GM12878 (cell line): ENCODE data around the gene VDR. TPM values are rescaled to one million over a fixed set of nuclear protein-coding genes. Genes with fewer than 3 reads are reported as not detected.

Source experiments
- ATAC-seq: fragments of 200-7000 bp; cut with Tn5 transposase; 3 replicates; pipeline ENCODE4 v1.9.1; 2020; ENCODE audit warnings: mild to moderate bottlenecking, moderate library complexity
- BruUV-seq: library from RNA; stranded (reverse); fragments of 400-500 nt; replicated peaks from 2 replicates; lab custom pipeline; 2021; lab: Mats Ljungman, UMichigan
- CTCF ChIA-PET: fragments of 300-600 bp; sonication (Branson Sonifier 250); formaldehyde crosslinking; extraction: SDS; loops from one replicate; lab custom pipeline; 2021; ENCODE audit warnings: inconsistent platforms; lab: Yijun Ruan, JAX
- POLR2A ChIA-PET: fragments of 350-600 bp; formaldehyde crosslinking; extraction: SDS; loops from one replicate; lab custom pipeline; 2021; ENCODE audit warnings: inconsistent platforms; lab: Charles Lee
- RAD21 ChIA-PET: fragments of 300-600 bp; sonication (Branson Sonifier 250); formaldehyde crosslinking; loops from one replicate; lab custom pipeline; 2023; ENCODE audit warnings: antibody characterized with exemption; ENCODE audit not compliant: unreplicated experiment; lab: Charles Lee
- SMC1A ChIA-PET: fragments of 300-600 bp; sonication (Branson Sonifier 250); formaldehyde crosslinking; loops from one replicate; lab custom pipeline; 2023; ENCODE audit not compliant: unreplicated experiment, uncharacterized antibody; lab: Charles Lee
- DNase-seq: peaks from one replicate; pipeline ENCODE4 v3.0.0-alpha.2; 2011; ENCODE audit warnings: low read depth, low spot score
- FAIRE-seq: peaks from 3 replicates; lab custom pipeline; 2011; peaks lifted over from hg19 to GRCh38; lab: Jason Lieb, UNC
- H2AFZ ChIP-seq: 2 replicates; pipeline ENCODE4 v1.6.0; 2011; ENCODE audit warnings: low read depth, low read length, control low read depth; ENCODE audit not compliant: control insufficient read depth
- H3K27ac ChIP-seq: 2 replicates; pipeline ENCODE4 v1.5.1; 2011; ENCODE audit warnings: control low read depth; ENCODE audit not compliant: control insufficient read depth, insufficient read depth
- H3K27me3 ChIP-seq, 2 experiments: replicated peaks in 1 of 2; 2 replicates each; pipeline versions ENCODE4 v1.6.0 to v1.6.1; 2011; ENCODE audit warnings: low read length in 1 of 2; ENCODE audit not compliant: control insufficient read depth in 2 of 2, insufficient read depth in 2 of 2
- H3K36me3 ChIP-seq, 2 experiments: 2 replicates each; pipeline ENCODE4 v1.5.1; 2011; ENCODE audit warnings: low read length in 1 of 2; ENCODE audit not compliant: control insufficient read depth in 2 of 2, insufficient read depth in 2 of 2
- H3K4me1 ChIP-seq: 2 replicates; pipeline ENCODE4 v1.6.1; 2011; ENCODE audit warnings: mild to moderate bottlenecking, low read length, moderate library complexity, mixed read lengths; ENCODE audit not compliant: control insufficient read depth, insufficient read depth
- H3K4me2 ChIP-seq: 2 replicates; pipeline ENCODE4 v1.6.0; 2011; ENCODE audit warnings: control low read depth; ENCODE audit not compliant: control insufficient read depth, insufficient read depth
- H3K4me3 ChIP-seq: fragments of 200-600 bp; sonication (generic); 2 replicates; pipeline ENCODE4 v1.5.1; 2016
- H3K79me2 ChIP-seq: 2 replicates; pipeline ENCODE4 v1.6.0; 2011; ENCODE audit warnings: low read length; ENCODE audit not compliant: control insufficient read depth, insufficient read depth
- H3K9ac ChIP-seq: 2 replicates; pipeline ENCODE4 v1.8.0; 2011; ENCODE audit warnings: low read length, control low read depth, mixed read lengths; ENCODE audit not compliant: control insufficient read depth, insufficient read depth
- H3K9me3 ChIP-seq: replicated peaks from 3 replicates; pipeline ENCODE4 v1.5.1; 2011; ENCODE audit warnings: mild to moderate bottlenecking, low read length; ENCODE audit not compliant: control insufficient read depth, insufficient read depth
- H4K20me1 ChIP-seq: 2 replicates; pipeline ENCODE4 v1.6.0; 2011; ENCODE audit not compliant: control insufficient read depth, insufficient read depth
- BHLHE40 ChIP-seq, 2 experiments: fragments of 450-650 bp in 1 of 2; IDR thresholded peaks; 2 replicates each; pipeline ENCODE4 v1.6.1; 2011 to 2017; ENCODE audit warnings: low read depth in 2 of 2, borderline replicate concordance in 1 of 2, improper control_type of control experiment in 1 of 2, low read length in 1 of 2, mild to moderate bottlenecking in 1 of 2
- CHD1 ChIP-seq: IDR thresholded peaks from 2 replicates; pipeline ENCODE4 v1.6.1; 2012; ENCODE audit warnings: low read depth, low read length, improper control_type of control experiment
- CHD2 ChIP-seq: IDR thresholded peaks from 2 replicates; pipeline ENCODE4 v1.6.1; 2011; ENCODE audit warnings: low read depth, low read length, improper control_type of control experiment, borderline replicate concordance
- DPF2 ChIP-seq: fragments of 450-650 bp; IDR thresholded peaks from 2 replicates; pipeline ENCODE4 v1.6.1; 2017; ENCODE audit warnings: mild to moderate bottlenecking
- EP300 ChIP-seq, 2 experiments: fragments of 150-350 bp in 1 of 2; IDR thresholded peaks; 2 replicates each; pipeline ENCODE4 v1.6.1; 2011 to 2012; ENCODE audit warnings: low read depth in 2 of 2, low read length in 2 of 2, borderline replicate concordance in 1 of 2, improper control_type of control experiment in 1 of 2, inconsistent platforms in 1 of 2; ENCODE audit not compliant: control insufficient read depth in 1 of 2
- HDAC2 ChIP-seq: fragments of 200-600 bp; sonication (generic); IDR thresholded peaks from 2 replicates; pipeline ENCODE4 v1.6.1; 2017
- SIX5 ChIP-seq: IDR thresholded peaks from 2 replicates; pipeline ENCODE4 v1.6.1; 2011; ENCODE audit warnings: mild to moderate bottlenecking, low read depth, low read length, moderate library complexity; ENCODE audit not compliant: severe bottlenecking
- STAT1 ChIP-seq: fragments of 450-650 bp; conservative IDR thresholded peaks from 2 replicates; pipeline ENCODE4 v1.6.1; 2014; ENCODE audit warnings: antibody characterized with exemption, mild to moderate bottlenecking
- SUPT20H ChIP-seq: IDR thresholded peaks from 2 replicates; pipeline ENCODE4 v1.6.1; 2011; ENCODE audit warnings: low read depth, mild to moderate bottlenecking, low read length, moderate library complexity, borderline replicate concordance; ENCODE audit not compliant: control insufficient read depth
- TBL1XR1 ChIP-seq: IDR thresholded peaks from 2 replicates; pipeline ENCODE4 v1.6.1; 2012; ENCODE audit warnings: low read depth, low read length, improper control_type of control experiment
- WGBS: methylation state at CpG from one replicate; pipeline ENCODE4 v1.1.6; 2016; ENCODE audit warnings: low lambda C conversion rate; ENCODE audit not compliant: insufficient replicate concordance, insufficient coverage; ENCODE audit errors: missing lambda C conversion rate; 5-methylcytosine and 5-hydroxymethylcytosine counted together
- in situ Hi-C: fragments of 300-500 bp; cut with MboI; formaldehyde crosslinking; loops from 9 replicates; pipeline ENCODE4 v1.14.3; 2018; ENCODE audit warnings: mixed read lengths
- intact Hi-C: fragments of 100-400 bp; cut with micrococcal nuclease; formaldehyde crosslinking; loops from one replicate; pipeline ENCODE4 v1.14.2; 2022; ENCODE audit not compliant: unreplicated experiment
- polyA plus RNA-seq, 11 experiments: library from polyadenylated mRNA; depleted of rRNA in 4 of 11; unstranded in 6 of 11; stranded (reverse) in 5 of 11; fragments of >200 nt; fragmentation: Nextera tagmentation in 4 of 11; fragmentation: Illumina TruSeq in 1 of 11; extraction: Ambion mirVana in 4 of 11; extraction: Trizol in 1 of 11; gene quantifications; 1 replicate in 1 of 11; 2 replicates in 10 of 11; pipeline versions ENCODE4 v1.2.1 to v1.2.3, GENCODE V29; 2011 to 2016; ENCODE audit warnings: inconsistent platforms in 2 of 11, missing spikeins in 2 of 11, low read depth in 1 of 11
- total RNA-seq, 4 experiments: library from RNA; depleted of rRNA in 3 of 4; stranded (reverse); fragments of >200 nt in 3 of 4; fragmentation: Illumina TruSeq in 1 of 4; extraction: Trizol in 1 of 4; gene quantifications; 2 replicates each; pipeline versions ENCODE4 v1.2.1 to v1.2.3, GENCODE V29; 2013 to 2021
- TF ChIP-seq, protein P1 (sequence below): fragments of 450-650 bp; IDR thresholded peaks from 2 replicates; pipeline ENCODE4 v1.6.1; 2017; ENCODE audit warnings: mild to moderate bottlenecking, moderate library complexity
- TF ChIP-seq, protein P2 (sequence below): fragments of 450-650 bp; IDR thresholded peaks from 2 replicates; pipeline ENCODE4 v1.6.1; 2017; ENCODE audit warnings: mild to moderate bottlenecking

VDR gene
- total and polyA plus RNA-seq, 10 of the 15 experiments (the other 5 are each of a cell fraction or from before 2014, with no cell fraction given): 0.27 to 7.9 (median 3.0) TPM

DNA sequence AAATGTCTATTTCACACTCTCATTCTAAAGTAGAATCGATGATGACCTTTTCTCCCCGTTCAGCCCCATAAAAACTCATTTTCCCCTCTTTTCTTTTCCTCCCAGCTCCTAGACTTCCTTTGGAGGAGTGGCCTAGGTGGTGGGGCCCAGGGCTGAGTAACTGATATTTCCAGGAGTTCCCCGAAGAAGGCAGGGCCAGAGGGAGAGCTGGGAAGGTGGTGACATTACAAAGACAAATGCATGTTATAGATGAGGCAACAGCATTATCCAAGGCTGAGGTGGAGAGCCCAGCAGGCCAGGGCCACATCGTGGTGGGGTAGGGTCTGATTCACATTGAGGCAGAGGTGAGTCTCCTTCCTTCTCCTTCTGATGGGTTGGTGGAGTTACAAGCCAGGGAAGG lies 62.9 kb downstream of the VDR start (continued):
- TF ChIP-seq SIX5: no peak
- no peak for TF ChIP-seq EP300 (IDR thresholded peaks at IDR 0.05; ENCODE audit: borderline replicate concordance in 1 of 2, control insufficient read depth in 1 of 2, low read depth in 2 of 2, low read length in 2 of 2)
- no peak for TF ChIP-seq TBL1XR1
- TF ChIP-seq STAT1: no peak

- H3K27me3 ChIP-seq: no peaks in the 10 kb centered on the region; a peak in 2 of 4 replicates
- TF ChIP-seq BHLHE40 (IDR thresholded peaks at IDR 0.05; ENCODE audit: borderline replicate concordance in 1 of 2, low read depth in 2 of 2, low read length in 1 of 2) (no peak), CHD2 (no peak), DPF2 (no peak), CHD1 (no peak), SUPT20H (no peak), HDAC2 (no peak)
- TF ChIP-seq, protein P1, sequence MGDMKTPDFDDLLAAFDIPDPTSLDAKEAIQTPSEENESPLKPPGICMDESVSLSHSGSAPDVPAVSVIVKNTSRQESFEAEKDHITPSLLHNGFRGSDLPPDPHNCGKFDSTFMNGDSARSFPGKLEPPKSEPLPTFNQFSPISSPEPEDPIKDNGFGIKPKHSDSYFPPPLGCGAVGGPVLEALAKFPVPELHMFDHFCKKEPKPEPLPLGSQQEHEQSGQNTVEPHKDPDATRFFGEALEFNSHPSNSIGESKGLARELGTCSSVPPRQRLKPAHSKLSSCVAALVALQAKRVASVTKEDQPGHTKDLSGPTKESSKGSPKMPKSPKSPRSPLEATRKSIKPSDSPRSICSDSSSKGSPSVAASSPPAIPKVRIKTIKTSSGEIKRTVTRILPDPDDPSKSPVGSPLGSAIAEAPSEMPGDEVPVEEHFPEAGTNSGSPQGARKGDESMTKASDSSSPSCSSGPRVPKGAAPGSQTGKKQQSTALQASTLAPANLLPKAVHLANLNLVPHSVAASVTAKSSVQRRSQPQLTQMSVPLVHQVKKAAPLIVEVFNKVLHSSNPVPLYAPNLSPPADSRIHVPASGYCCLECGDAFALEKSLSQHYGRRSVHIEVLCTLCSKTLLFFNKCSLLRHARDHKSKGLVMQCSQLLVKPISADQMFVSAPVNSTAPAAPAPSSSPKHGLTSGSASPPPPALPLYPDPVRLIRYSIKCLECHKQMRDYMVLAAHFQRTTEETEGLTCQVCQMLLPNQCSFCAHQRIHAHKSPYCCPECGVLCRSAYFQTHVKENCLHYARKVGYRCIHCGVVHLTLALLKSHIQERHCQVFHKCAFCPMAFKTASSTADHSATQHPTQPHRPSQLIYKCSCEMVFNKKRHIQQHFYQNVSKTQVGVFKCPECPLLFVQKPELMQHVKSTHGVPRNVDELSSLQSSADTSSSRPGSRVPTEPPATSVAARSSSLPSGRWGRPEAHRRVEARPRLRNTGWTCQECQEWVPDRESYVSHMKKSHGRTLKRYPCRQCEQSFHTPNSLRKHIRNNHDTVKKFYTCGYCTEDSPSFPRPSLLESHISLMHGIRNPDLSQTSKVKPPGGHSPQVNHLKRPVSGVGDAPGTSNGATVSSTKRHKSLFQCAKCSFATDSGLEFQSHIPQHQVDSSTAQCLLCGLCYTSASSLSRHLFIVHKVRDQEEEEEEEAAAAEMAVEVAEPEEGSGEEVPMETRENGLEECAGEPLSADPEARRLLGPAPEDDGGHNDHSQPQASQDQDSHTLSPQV: no peak
- TF ChIP-seq, protein P2, sequence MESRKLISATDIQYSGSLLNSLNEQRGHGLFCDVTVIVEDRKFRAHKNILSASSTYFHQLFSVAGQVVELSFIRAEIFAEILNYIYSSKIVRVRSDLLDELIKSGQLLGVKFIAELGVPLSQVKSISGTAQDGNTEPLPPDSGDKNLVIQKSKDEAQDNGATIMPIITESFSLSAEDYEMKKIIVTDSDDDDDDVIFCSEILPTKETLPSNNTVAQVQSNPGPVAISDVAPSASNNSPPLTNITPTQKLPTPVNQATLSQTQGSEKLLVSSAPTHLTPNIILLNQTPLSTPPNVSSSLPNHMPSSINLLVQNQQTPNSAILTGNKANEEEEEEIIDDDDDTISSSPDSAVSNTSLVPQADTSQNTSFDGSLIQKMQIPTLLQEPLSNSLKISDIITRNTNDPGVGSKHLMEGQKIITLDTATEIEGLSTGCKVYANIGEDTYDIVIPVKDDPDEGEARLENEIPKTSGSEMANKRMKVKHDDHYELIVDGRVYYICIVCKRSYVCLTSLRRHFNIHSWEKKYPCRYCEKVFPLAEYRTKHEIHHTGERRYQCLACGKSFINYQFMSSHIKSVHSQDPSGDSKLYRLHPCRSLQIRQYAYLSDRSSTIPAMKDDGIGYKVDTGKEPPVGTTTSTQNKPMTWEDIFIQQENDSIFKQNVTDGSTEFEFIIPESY: no peak
- TF ChIP-seq, all 136 proteins: peak for 0
- Histone ChIP-seq H3K4me1 (peaks cover 9% of the 10 kb centered on the region), H3K79me2 (no peaks in the 10 kb centered on the region), H3K27ac (no peak overlapping the region), H2AFZ (no peak overlapping the region), H3K4me3 (no peak overlapping the region), H3K36me3 (no peaks in the 10 kb centered on the region), H3K4me2 (no peak overlapping the region), H4K20me1 (no peaks in the 10 kb centered on the region), H3K9me3 (no peaks in the 10 kb centered on the region), H3K9ac (no peak overlapping the region)
- BruUV-seq: no TSS peak
- WGBS: 100% methylated on average over 2 of the region's 2 CpGs
- FAIRE-seq: no peak
- ChIA-PET SMC1A (interaction anchor here (0.8 to 6.1 kb wide), 6 partner anchors 9 to 109 kb away, joined by 3 to 71 read pairs (median 8); no protein-coding TSS in a partner anchor), CTCF (interaction anchor here (1.2 to 14.0 kb wide), 9 partner anchors 11 to 125 kb away, joined by 3 to 215 read pairs (median 81); partner anchors contain the start of gene SLC48A1), RAD21 (interaction anchor here (1.0 to 11.0 kb wide), 7 partner anchors 9 to 99 kb away, joined by 3 to 166 read pairs (median 4); partner anchors contain the start of gene VDR), POLR2A (interaction anchor here (0.8 to 1.5 kb wide), 2 partner anchors 30 to 48 kb away, joined by 3 read pairs; no protein-coding TSS in a partner anchor)
- intact Hi-C loops (no loop called here), in situ Hi-C loops (no loop called here)
- no peak for DNase-seq
- ATAC-seq: no peak
Measured at GRCh38 chr12:47841501-47841900, 63.3 kb downstream of the VDR start.
